NOMO-1 treated with DMSO at 0.1 percent for 48 hours (cell line): ENCODE measurements around the gene PDGFA.

Experiments used
- DNase-seq: peaks from one replicate; lab custom pipeline; 2025; ENCODE audit not compliant: unreplicated experiment; lab: John Stamatoyannopoulos, UW

PDGFA gene

GRCh38 chr7:537911-538634 lies 18.4 kb upstream of the PDGFA start:
- no peak for DNase-seq

- no peak for DNase-seq
These were observed 16.6 kb upstream of the PDGFA start for GRCh38 chr7:536231-536630.

GRCh38 chr7:534959-535358 lies 15.3 kb upstream of the PDGFA start:
- no peak for DNase-seq

- DNase-seq: no peak
These were observed 14.4 kb upstream of the PDGFA start for GRCh38 chr7:534075-534474.

GRCh38 chr7:533266-533665 lies 13.6 kb upstream of the PDGFA start:
- no peak for DNase-seq

- DNase-seq: no peak
These were observed 12.9 kb upstream of the PDGFA start for GRCh38 chr7:532379-533143.

- DNase-seq: no peak
These were observed 12.1 kb upstream of the PDGFA start for GRCh38 chr7:531777-532176.

GRCh38 chr7:528451-528850 lies 8.8 kb upstream of the PDGFA start:
- no peak for DNase-seq

- no peak for DNase-seq
These were observed 8.1 kb upstream of the PDGFA start for GRCh38 chr7:527723-528122.

- DNase-seq: no peak
These were observed 6.9 kb upstream of the PDGFA start for GRCh38 chr7:526460-527034.

- no peak for DNase-seq
These were observed 6.1 kb upstream of the PDGFA start for GRCh38 chr7:525740-526139.

- DNase-seq: no peak
These were observed 5.2 kb upstream of the PDGFA start for GRCh38 chr7:524800-525199.

- no peak for DNase-seq
These were observed 4.0 kb upstream of the PDGFA start for GRCh38 chr7:523347-524336.

- no peak for DNase-seq
These were observed 3.3 kb upstream of the PDGFA start for GRCh38 chr7:522951-523314.

- peak; percentile 77 for DNase-seq
These were observed 2.7 kb upstream of the PDGFA start for GRCh38 chr7:522071-522950.

- peak; percentile 32 for DNase-seq
These were observed 1.8 kb upstream of the PDGFA start for GRCh38 chr7:521221-522070.

GRCh38 chr7:520503-521161 lies 986 bp upstream of the PDGFA start:
- no peak for DNase-seq

GRCh38 chr7:518630-519483 lies 789 bp downstream of the PDGFA start:
- DNase-seq: peak; percentile 33
